T-helper 2 cell (primary cell): ENCODE results near the gene RIMS1.

Source experiments
- DNase-seq, 5 experiments: peaks; one replicate each; pipeline versions ENCODE4 v3.0.0 to v3.0.0-alpha.2; 2012 to 2022
- total RNA-seq, 2 donors: gene quantifications; one replicate each; lab custom pipeline; 2026; lab: John Stamatoyannopoulos, UW

Gene RIMS1, protein sequence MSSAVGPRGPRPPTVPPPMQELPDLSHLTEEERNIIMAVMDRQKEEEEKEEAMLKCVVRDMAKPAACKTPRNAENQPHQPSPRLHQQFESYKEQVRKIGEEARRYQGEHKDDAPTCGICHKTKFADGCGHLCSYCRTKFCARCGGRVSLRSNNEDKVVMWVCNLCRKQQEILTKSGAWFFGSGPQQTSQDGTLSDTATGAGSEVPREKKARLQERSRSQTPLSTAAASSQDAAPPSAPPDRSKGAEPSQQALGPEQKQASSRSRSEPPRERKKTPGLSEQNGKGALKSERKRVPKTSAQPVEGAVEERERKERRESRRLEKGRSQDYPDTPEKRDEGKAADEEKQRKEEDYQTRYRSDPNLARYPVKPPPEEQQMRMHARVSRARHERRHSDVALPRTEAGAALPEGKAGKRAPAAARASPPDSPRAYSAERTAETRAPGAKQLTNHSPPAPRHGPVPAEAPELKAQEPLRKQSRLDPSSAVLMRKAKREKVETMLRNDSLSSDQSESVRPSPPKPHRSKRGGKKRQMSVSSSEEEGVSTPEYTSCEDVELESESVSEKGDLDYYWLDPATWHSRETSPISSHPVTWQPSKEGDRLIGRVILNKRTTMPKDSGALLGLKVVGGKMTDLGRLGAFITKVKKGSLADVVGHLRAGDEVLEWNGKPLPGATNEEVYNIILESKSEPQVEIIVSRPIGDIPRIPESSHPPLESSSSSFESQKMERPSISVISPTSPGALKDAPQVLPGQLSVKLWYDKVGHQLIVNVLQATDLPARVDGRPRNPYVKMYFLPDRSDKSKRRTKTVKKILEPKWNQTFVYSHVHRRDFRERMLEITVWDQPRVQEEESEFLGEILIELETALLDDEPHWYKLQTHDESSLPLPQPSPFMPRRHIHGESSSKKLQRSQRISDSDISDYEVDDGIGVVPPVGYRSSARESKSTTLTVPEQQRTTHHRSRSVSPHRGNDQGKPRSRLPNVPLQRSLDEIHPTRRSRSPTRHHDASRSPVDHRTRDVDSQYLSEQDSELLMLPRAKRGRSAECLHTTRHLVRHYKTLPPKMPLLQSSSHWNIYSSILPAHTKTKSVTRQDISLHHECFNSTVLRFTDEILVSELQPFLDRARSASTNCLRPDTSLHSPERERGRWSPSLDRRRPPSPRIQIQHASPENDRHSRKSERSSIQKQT (N-terminal part only)
- 0 reads per million in 2 donors for total RNA-seq

DNA sequence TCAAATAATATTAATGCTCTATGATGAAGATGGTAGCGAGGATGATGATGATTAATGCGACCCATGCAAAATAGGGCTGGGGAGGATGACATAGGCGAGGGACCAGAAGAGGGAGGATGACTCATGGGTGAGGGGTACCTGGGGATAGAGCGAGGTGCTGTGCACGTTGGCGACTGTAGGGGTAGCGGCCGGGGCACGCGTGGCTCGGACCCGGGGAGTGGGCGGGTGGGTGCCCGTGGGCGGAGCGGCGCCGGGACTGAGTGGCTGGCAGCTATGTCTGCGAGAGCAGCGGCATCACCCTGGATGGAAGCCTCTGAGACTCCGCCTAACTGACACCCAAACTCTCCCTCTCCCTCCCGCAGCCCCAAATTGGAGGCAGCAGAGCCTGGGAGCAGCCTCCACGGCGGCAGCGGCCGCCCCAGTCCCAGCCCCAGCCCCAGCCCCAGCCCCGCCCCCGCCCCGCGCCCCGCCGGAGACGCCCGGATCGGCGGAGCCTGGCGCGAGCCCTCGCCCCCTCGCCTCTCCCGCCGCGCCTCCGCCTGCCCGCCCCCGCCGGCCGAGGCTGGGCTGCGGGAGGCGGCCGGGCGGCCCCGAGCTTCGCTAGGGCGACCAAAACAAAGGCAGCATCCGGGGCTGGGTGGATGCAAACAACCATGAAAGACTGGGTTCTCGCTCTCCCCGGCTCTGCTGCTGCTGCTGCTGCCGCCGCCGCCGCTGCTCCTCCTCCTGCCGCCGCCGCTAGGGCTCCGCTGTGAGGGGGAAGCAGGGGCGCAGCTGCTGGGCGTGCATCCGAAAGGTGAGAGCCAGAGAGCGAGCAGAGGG lies at the start of gene RIMS1:
TSS of gene RIMS1 (plus strand) at position 367 of the 822 bp plus-strand sequence. CDS start 474 bp downstream, outside the sequence.
- peak in 1 of 5 experiments; percentile 17 for DNase-seq

DNA sequence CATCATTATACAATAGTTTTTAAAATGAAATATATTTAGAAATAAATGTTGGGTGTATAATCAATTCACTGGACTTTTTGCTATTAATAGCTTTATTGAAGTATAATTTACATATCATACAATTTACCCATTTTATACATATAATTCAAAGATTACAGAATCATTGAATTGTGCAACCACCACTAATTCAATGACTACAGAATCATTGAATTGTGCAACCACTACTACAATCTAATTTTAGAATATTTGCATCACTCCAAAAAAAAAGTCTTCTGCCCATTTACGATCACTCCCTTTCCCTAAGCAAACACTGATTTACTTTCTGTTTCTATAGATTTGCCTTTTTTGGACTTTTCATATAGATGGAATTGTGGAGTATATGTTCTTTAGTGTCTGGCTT lies 35.1 kb upstream of the RIMS1 start:
- DNase-seq, result no peak

DNA sequence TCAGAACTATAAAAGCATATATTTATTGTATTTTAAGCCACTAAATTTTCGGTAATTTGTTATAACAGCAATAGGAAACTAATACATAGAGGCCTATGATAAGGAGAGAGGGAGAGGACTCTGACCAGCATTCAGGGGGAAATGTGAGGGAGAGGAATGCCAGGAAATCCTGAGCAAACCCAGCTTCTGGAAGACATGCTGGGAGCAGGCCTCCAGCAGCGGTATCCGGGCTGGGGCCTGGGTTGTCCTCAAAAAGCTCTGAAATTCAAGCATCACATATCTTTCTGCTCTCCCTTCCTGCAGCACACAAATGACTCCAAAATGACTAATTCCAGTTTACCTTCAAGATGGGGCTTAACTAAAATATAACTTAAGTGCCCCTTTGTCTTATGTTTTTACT lies 33.4 kb upstream of the RIMS1 start:
- DNase-seq, result no peak

DNA sequence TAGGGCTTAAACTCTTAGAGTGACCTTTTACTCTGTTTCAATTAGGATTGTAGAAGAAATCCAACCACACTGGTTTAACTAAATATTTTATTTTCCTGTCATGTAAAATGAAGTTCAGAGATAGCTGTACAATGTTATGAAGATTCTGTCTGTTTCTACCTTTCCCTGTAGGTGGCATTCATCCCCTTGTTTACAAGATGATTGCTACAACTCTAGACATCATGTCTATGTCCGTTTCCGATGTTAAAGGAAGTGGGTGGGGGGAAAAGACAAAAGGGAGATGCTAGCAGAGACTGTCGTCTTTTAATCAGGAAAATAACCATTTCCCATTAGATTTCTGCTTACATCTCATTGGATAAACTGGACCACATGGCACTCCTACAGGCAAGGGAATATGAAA lies 30.9 kb upstream of the RIMS1 start:
- no peak for DNase-seq

DNA sequence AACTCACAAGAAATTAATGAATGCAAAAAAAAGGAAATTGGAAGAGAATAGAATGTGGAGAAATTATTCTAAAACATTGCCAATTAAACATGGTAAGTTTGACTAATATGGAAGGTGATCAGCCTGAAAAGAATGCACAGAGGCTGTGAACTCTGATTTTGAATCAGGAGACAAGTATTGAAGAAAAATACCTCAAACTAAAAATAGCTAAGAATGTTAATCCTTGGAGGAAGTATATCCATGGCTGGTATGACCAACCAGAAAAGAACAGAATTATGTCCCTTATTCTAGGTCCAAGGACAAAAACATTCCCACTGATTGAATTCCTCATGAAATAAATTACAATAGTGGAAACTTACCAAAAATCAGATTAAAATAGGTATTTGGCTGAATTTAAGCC lies 7.3 kb upstream of the RIMS1 start:
- DNase-seq, result no peak

DNA sequence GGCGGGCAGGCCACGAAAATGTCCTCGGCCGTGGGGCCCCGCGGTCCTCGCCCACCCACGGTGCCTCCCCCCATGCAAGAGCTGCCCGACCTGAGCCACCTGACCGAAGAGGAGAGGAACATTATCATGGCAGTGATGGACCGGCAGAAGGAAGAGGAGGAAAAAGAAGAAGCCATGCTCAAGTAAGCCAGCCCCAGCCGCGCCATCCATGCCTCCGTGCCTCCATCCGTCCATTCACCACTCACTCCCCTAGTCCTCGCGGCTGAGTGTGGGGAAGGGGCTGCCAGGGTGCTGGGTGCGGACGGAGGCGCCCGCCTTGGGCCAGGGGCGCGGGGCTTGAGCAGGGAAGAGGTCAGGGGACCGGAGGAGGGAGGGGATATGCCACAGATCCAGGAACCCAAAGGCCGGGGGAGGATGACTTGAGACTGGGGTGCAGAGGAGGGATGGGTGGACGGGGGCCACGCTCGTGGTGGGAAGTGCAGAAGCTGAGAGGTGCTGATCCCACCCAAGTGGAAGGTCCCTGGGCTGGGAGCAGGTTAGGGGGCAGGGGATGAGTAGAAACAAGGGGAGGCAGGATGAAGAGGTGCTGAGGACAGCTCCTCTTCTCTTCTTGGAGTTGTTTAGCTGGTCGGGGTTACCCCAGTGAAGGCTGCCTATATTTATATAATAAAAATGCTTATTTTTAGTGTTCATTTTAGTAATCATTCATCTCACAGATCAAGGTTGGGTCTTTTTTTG lies 825 bp downstream of the RIMS1 start:
- no peak for DNase-seq

DNA sequence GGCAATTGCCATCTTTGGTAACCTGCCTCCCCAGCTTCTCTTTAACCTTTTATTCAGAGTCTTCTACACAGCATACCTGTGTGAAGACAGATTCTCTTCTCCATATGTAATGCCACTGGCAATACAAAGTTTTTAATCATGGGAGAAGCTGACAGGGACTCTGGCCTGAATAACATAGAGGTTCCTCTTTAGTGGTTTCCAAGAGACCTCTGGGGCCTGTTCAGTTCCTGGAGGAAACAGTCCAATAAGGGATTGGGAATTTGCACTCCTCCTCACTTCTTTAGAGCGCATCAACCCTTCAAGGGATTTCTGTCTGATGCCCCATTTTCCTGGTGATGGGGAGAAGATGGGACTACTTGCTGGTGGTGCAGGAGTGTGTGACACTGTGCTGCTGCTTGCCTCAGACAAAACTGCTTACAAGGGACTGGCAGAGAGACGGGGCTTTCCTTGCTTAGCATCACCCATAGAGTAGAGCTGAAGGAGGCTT lies 1.4 kb downstream of the RIMS1 start:
- DNase-seq, result no peak

DNA sequence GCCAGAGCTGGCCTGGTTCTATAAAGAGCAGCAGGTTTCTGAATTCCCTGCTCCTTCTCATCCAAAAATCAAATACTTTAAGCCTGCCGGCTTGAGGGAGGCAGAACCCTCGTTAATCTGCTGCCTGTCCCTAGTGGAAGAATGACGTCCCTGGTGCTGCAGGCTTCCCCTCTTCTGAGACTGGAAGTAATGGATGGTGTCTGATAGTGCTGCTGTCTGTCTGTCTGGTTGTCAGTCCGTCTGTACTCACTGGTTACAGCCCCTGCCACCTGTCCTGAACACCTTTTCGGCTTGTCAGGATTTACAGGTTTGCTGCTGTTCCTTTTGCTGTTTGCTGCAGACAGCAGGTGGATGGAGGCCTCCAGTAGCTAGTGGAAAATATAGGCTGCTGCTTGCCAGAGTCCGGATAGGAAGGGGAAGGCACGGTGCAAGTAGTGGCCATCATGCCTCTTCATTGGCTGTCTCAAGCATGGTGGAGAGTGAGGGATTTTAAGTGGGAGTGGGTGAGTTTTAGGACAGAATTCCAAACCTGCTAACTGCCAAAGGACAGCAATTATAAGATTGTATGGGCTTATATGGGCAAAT lies 2.5 kb downstream of the RIMS1 start:
- no peak for DNase-seq

DNA sequence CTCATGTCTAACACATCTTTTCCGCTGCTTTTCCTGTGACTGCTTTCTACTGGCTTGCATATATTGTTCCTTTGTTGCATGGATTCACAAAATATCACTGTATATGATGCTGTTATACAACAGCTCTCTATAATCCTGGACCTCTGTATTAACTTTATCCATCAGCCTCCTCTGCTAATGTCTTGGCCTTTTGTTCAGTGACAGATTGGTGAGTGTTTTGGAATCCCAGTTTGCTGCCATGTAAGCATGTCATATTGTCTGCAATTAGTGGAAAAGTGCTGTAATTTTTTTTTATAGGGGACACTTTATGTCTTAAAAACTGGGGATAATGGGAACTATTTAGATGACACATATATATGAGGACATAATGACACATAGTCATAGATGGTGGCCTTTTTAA lies 3.0 kb downstream of the RIMS1 start:
- DNase-seq, result no peak

DNA sequence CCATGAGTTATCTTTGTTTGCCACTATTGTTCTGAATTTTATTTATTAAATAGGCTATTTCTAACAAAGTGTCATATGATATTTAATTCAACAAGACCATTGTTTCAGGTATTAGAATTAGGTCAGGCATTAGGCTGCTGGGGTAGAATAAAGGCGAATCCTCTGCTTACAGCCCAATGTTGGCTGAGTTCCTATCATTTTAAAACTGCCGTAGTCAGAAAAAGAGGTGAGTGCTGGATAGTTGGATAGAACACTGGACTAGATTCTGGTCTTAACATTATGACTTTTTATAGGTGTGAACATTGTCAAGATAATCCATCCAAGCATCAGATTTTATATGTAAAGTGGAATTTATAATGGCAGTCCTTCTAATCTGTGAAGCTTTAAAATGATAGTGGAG lies 6.3 kb downstream of the RIMS1 start:
- DNase-seq, result no peak

DNA sequence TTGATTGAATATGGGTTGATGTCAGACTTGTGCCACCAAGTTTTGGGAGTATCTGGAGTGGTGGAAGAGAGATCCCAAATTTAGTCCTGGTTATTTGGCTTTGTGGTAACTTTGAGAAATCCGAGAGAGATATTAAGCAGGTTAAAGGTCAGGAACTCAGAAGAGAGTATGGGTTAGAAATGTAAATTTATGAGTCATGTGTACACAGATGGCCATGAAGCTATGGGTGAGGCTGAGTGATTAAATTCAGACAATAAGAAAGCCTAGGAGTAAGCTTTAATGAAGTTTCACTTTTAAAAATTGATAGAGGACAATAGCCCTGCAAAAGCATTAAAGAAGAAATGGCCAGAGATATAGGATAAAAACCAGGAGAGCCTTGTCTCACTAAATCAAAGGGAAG lies 14.3 kb downstream of the RIMS1 start:
- DNase-seq, result no peak

DNA sequence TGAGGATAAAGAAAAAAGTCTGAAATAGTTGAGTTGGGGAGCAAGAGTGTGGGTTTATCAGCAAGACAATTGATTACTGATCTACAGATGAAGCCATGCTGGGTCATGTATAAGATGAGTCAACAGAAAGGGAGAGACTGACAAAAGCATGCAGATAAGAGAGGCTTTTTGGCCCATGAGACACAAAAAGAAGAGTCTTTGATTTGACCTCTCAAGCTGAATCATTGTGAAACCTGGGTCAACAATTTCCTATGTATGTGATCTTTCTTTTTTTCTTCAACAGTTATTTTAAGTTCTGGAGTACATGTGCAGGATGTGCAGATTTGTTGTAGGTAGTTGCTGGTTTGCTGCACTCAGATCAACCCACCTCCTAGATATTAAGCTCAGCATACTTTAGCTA lies 15.9 kb downstream of the RIMS1 start:
- no peak for DNase-seq

DNA sequence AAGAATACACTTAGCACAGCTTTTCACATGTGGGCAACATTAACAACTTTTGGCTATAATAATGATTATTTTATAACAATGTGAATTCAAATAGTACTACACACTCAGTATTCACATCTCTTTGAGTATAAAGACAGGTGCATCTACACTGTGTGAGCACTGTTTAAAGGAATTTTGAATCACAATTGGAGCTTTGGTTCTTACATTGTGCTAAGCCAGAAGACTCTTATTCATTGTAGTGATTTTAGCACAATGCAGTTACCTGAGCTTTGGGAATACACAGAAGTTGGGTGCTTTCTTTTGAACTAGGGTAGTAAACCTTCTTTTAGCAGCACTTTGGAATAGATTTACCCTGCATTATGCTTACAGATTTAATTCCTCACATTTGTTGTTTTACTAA lies 20.5 kb downstream of the RIMS1 start:
- DNase-seq, result no peak

DNA sequence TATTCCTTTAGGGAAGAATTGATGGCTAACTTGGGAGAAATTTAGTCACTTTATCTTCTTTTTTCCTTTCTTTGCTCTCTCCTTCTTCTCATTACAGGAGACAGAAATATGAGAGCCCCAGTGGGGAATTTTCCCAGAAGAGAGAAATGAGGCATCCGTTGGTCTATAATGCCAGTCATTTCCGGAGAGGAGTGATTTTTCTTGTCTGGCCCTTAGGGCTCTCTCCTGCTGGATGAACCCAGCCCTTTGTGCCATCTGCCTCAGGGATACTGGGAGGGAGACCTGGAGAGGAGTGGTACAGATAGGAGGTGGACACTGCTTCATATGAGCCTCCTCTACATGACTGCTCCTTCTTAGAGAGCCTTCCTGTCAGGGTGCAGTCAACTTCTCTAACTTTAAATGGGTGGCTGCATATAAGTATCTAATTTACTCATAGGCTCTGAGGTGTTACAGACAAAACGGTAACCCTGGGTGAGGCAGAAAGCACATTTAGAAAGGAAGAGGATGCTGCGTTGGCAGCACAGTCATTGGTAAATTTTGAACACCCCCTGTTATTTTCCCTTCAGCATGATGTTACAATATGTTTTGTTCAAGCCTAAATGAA lies 21.9 kb downstream of the RIMS1 start:
- DNase-seq, result no peak

DNA sequence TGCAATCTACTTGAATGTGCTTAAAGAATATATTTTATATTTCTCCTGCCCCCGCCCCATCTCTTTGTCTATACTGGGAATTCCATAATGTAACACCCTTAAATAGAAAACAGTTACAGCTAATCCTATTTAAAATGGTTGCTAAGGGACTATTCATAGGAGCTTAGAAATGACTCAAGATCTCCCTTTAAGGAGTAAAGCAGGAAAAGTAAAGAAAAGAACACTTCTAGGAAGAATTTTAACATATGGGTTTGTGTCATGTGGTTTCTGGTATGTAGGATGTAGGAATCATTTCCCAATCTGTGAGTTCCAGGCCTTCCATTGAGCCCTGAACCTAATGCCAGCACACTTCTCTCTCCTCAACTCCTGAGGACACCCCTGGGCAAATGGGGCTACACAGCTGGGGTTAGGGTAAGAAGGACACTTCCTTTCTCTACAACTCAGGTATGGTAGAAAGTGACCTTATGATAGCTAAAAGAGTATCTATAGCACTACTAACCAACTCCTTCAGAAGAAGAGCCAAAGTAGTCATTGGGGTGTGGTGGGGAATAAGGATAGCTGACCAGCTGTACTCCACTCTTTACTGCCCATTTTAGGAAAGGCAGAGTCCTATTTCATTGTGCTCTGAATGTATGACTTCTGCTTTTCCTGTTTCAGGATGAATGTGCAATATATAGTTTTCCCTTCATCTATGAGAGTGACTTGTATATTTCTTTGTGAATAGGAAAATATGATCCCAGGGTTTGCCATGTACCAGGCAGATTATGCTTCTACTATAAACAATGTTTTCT lies 27.3 kb downstream of the RIMS1 start:
- no peak for DNase-seq

DNA sequence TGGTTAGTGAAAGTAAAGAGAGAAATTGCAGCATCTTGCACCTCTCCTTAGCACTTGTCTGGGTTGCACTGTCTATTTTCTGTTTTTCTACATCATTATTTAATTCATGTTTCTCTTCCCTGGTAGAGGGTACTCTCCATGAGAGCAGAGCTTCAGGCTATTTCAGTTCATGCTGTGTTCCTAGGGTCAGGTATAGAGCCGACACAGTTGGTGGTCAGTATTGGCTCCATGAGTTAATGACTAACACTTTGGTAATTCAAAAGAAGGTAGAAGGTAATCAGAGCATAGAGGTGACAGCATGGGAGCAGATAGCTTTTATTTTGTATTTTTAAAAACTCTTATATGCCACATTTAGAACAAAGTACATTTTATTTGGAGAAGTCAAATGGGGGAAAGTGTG lies 42.7 kb downstream of the RIMS1 start:
- no peak for DNase-seq

DNA sequence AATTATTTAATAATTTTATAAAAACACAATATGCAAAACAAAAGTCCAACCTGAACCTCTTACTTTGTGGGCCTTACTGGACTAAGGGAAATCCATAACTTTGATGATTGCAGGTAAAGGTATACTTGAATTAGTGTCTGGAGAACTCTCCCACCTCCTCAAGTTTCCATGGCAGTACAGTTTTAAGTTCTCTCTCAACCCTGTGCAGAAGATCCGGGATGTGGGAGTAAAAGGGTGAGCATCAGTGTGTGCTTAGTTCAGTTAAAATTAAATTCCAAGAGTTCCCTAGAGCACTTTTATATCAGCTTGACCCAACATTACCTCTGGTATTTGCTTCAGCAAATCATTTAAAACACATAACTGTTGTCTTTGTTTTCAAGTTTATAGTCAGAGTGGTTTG lies 47.5 kb downstream of the RIMS1 start:
- DNase-seq, result no peak

DNA sequence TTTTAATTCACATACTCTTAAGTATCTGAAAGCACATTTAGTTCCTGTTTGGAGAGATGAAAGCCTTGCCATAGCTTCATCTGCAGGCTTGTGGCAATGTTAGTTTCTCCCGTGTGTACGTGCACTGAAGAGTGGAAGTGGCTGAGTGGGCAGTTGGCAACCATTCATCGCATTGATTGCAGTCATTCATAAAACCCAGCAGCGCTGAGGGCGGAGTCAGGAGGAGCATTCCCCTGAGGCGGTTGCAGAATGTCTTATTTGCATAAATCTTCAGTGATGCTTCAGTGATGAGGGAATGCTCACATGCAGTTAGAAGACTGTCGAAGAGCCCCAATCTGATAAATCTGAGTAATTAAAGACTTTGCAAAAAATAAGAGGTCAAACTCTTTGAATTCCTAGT lies 79.1 kb downstream of the RIMS1 start:
- no peak for DNase-seq

DNA sequence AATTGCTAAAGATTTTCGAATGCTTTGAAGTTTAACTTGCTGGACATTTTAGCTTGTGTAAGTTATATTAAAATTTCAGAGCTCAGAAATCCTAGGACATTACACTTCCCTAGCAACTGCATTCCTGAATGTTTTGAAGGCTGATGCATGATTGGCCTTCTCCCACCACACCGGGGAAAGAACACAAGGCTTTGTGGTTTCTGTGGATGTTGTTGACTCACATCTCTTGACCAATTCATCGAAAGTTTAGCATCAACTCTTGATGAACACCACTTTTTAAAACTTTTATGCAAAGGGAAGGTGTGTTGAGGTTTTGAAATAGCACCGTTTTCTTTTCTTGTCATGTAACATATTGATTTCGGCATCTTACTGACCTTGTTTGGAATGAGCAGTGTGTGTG lies 81.1 kb downstream of the RIMS1 start:
- no peak for DNase-seq

DNA sequence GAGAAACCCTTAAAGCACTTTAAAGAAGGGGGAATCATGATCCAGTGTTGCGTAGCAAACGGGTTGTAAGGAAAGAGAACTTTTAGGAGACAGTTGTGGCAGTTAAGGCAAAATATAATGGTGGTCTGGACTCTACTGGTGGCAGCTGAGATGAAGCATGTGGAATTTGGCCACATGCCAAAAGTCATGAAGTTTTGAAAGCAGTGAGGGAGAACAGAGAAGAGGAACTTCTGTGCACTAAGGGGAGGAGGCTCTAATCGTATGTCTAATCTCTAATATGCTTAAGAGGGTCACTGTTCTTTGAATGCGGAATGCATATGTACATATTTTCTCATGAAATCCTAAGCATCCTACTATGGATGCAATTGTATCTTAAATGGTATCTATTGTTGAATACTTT lies 91.5 kb downstream of the RIMS1 start:
- no peak for DNase-seq
